ENCODE results near the gene SLC28A3. TPM values are rescaled to one million over a fixed set of nuclear protein-coding genes. Genes with fewer than 3 reads are reported as not detected.

Gene SLC28A3
- total and polyA plus RNA-seq, 2 of the 8 experiments (the other 6 are each of a cell fraction or from before 2014, with no cell fraction given), result 0.02 TPM; not detected in 1

DNA sequence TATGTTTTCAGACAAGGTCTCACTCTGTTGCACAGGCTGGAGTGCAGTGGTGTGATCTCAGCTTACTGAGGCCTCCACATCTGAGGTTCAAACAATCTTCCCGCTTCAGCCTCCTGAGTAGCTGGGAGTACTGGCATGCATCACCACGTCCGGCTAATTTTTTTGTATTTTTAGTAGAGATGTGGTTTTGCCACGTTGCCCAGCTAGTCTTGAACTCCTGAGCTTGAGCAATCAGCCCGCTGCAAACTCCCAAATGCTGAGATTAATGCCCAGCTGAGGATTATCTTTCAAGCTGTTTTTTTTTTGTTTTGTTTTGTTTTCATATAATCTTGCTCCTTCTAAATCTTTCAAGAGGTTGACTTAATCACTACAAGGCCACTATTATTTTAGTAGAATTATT lies 47.3 kb upstream of the SLC28A3 start:
- Histone ChIP-seq H4K91ac (replicated peaks; ENCODE audit: insufficient read length, low read length) (no peak overlapping the region), H3K4me1 (replicated peaks in 1 of 4; ENCODE audit: control insufficient read depth in 3 of 4, insufficient read depth in 4 of 4, low read length in 3 of 4) (no peaks in the 10 kb centered on the region; a peak in 1 of 7 replicates), H2AFZ (ENCODE audit: low read length) (no peak overlapping the region), H3K79me1 (ENCODE audit: low read depth, low read length) (no peaks in the 10 kb centered on the region), H2BK12ac (ENCODE audit: low read depth, low read length) (no peak overlapping the region), H3K4ac (replicated peaks; ENCODE audit: insufficient read length, low read depth, low read length) (no peak overlapping the region), H3K14ac (ENCODE audit: insufficient read length) (no peak overlapping the region), H4K20me1 (replicated peaks in 1 of 2; ENCODE audit: control insufficient read depth in 1 of 2, insufficient read depth in 2 of 2, low read length in 2 of 2) (no peaks in the 10 kb centered on the region), H3K27ac (ENCODE audit: low read depth, low read length) (no peak overlapping the region), H3K18ac (ENCODE audit: extremely low read depth, low read length) (no peak overlapping the region), H4K8ac (ENCODE audit: extremely low read depth, insufficient read depth, low read length) (no peak overlapping the region), H3K9ac (replicated peaks in 1 of 4; ENCODE audit: extremely low read depth in 1 of 4, low read depth in 3 of 4, low read length in 3 of 4) (no peak overlapping the region), H3K36me3 (ENCODE audit: control insufficient read depth in 2 of 4, insufficient read depth in 4 of 4, low read length in 3 of 4) (no peaks in the 10 kb centered on the region), H3K23me2 (ENCODE audit: low read depth, low read length) (no peaks in the 10 kb centered on the region), H3K9me3 (ENCODE audit: insufficient read depth in 2 of 2, low read depth in 1 of 2, low read length in 1 of 2) (no peaks in the 10 kb centered on the region), H2BK15ac (ENCODE audit: low read length) (no peak overlapping the region), H3K27me3 (replicated peaks in 1 of 4; ENCODE audit: control insufficient read depth in 3 of 4, extremely low read depth in 1 of 4, insufficient read depth in 3 of 4, low read length in 3 of 4) (no peaks in the 10 kb centered on the region), H4K5ac (ENCODE audit: insufficient read length, low read depth, low read length) (no peak overlapping the region), H3K4me2 (ENCODE audit: insufficient read depth in 1 of 2, low read depth in 2 of 2, low read length in 2 of 2) (no peak overlapping the region), H2AK5ac (ENCODE audit: low read depth, low read length) (no peak overlapping the region), H2BK120ac (replicated peaks; ENCODE audit: low read depth, low read length) (no peak overlapping the region), H2BK5ac (ENCODE audit: low read depth, low read length) (no peak overlapping the region), H3K79me2 (ENCODE audit: control insufficient read depth in 1 of 2, insufficient read depth in 2 of 2, low read length in 2 of 2) (no peaks in the 10 kb centered on the region), H2BK20ac (ENCODE audit: low read length) (no peak overlapping the region), H3K23ac (ENCODE audit: insufficient read length) (no peak overlapping the region), H3K4me3 (ENCODE audit: extremely low read depth in 1 of 4, insufficient read depth in 2 of 4, low read depth in 3 of 4, low read length in 4 of 4) (no peak overlapping the region), H3K56ac (replicated peaks; ENCODE audit: insufficient read length, low read depth, low read length) (no peak overlapping the region)
- CTCF ChIA-PET (ENCODE audit: partially characterized antibody), result interaction anchor here (0.6 to 1.1 kb wide), 2 partner anchors 9 to 11 kb away, joined by 3 to 5 read pairs; no protein-coding TSS in a partner anchor
- FAIRE-seq, result no peak
- POLR2A ChIA-PET (ENCODE audit: partially characterized antibody), result no interaction called here
- no peak for DNase-seq (ENCODE audit: low read depth in 1 of 2, low spot score in 2 of 2)
- no peak for TF ChIP-seq MAFK (IDR thresholded peaks at IDR 0.05; ENCODE audit: low read depth, low read length)
- TF ChIP-seq, protein P1, sequence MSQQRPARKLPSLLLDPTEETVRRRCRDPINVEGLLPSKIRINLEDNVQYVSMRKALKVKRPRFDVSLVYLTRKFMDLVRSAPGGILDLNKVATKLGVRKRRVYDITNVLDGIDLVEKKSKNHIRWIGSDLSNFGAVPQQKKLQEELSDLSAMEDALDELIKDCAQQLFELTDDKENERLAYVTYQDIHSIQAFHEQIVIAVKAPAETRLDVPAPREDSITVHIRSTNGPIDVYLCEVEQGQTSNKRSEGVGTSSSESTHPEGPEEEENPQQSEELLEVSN (IDR thresholded peaks at IDR 0.05), result no peak
- TF ChIP-seq BACH1 (IDR thresholded peaks at IDR 0.05; ENCODE audit: low read length), result no peak
- no peak for TF ChIP-seq ASH2L (IDR thresholded peaks at IDR 0.05; ENCODE audit: low read length)
- TF ChIP-seq POLR2A (IDR thresholded peaks at IDR 0.05; ENCODE audit: control extremely low read depth in 1 of 2, low read depth in 2 of 2, low read length in 2 of 2), result no peak
- TF ChIP-seq RXRA (IDR thresholded peaks at IDR 0.05; ENCODE audit: insufficient read depth, low read depth, low read length), result no peak
- TF ChIP-seq SP1 (IDR thresholded peaks at IDR 0.05; ENCODE audit: low read depth, low read length), result no peak
- TF ChIP-seq, protein P2, sequence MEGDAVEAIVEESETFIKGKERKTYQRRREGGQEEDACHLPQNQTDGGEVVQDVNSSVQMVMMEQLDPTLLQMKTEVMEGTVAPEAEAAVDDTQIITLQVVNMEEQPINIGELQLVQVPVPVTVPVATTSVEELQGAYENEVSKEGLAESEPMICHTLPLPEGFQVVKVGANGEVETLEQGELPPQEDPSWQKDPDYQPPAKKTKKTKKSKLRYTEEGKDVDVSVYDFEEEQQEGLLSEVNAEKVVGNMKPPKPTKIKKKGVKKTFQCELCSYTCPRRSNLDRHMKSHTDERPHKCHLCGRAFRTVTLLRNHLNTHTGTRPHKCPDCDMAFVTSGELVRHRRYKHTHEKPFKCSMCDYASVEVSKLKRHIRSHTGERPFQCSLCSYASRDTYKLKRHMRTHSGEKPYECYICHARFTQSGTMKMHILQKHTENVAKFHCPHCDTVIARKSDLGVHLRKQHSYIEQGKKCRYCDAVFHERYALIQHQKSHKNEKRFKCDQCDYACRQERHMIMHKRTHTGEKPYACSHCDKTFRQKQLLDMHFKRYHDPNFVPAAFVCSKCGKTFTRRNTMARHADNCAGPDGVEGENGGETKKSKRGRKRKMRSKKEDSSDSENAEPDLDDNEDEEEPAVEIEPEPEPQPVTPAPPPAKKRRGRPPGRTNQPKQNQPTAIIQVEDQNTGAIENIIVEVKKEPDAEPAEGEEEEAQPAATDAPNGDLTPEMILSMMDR (IDR thresholded peaks at IDR 0.05; ENCODE audit: control extremely low read depth in 1 of 3, insufficient read depth in 1 of 3, low read depth in 1 of 3, low read length in 3 of 3), result no peak
- no peak for TF ChIP-seq CBX5 (IDR thresholded peaks at IDR 0.05; ENCODE audit: low read depth, low read length)
- TF ChIP-seq NRF1 (IDR thresholded peaks at IDR 0.05; ENCODE audit: low read depth, low read length), result no peak
- WGBS, 2 experiments (ENCODE audit: extremely low coverage in 1 of 2, insufficient coverage in 1 of 2, insufficient read length in 1 of 2, insufficient replicate concordance in 2 of 2, low coverage in 1 of 2, low lambda C conversion rate in 2 of 2, missing lambda C conversion rate in 1 of 2), result 91% methylated on average over 5 of the region's 5 CpGs; no CpG with 5 or more reads in 1 of the 2 experiments
